Measurements from ENCODE around the gene RNF114. TPM values are rescaled to one million over a fixed set of nuclear protein-coding genes. Genes with fewer than 3 reads are reported as not detected.

RNF114 gene
- total RNA-seq, 1 experiment from 2014 or later = 75.1 TPM

DNA sequence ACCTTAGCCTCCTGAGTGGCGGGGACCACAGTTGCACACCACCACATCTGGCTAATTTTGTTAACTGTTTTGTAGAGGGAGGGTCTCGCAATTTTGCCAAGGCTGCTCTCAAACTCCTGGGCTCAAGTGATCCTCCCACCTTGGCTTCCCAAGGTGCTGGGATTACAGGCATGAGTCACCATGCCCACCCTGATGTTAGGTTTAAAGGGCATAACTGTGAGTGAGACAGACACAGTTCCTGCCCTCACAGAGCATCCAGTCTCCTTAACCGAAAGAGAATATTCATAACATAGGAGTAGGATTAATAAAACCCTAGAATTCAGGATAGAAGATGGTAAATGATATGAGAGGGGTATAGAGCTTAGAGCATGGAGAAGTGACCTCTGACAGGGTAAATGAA lies 17.8 kb upstream of the RNF114 start:
- no peak for DNase-seq (ENCODE audit: low spot score)
- in situ Hi-C loops (cut with HindIII; ENCODE audit: low sequenced_read_pairs) = no loop called here

DNA sequence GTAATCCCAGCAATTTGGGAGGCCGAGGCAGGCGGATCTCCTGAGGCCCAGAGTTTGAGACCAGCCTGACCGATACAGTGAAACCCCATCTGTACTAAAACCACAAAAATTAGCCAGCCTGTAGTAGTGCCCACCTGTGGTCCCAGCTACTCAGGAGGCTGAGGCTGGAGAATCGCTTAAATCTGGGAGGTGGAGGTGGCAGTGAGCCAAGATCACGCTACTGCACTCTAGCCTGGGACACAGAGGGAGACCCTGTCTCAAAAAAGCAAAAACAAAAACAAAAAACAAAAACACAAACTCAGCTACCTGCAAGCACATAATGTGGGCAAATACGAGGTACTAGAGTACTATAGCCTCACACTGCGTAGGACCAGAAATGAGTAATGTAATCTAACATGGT lies 17.2 kb upstream of the RNF114 start:
- in situ Hi-C loops (cut with HindIII; ENCODE audit: low sequenced_read_pairs) = no loop called here
- DNase-seq (ENCODE audit: low spot score) = no peak

DNA sequence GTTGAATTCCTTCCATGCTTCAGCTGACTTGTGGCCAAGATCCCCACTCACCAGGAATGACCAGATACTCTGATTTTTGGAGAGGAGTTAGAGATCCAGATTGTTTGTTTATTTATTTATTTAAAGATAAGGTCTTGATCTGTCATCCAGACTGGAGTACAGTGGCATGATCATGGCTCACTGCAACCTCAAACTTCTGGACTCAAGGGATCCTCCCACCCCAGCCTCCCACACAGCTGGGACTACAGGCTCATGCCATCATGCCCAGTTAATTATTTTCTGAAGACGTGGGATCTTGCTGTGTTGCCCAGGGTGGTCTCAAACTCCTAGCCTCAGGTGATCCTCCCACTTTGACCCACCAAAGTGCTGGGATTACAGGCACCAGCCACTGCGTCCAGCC lies 16.7 kb upstream of the RNF114 start:
- no peak for DNase-seq (ENCODE audit: low spot score)
- in situ Hi-C loops (cut with HindIII; ENCODE audit: low sequenced_read_pairs) = no loop called here

DNA sequence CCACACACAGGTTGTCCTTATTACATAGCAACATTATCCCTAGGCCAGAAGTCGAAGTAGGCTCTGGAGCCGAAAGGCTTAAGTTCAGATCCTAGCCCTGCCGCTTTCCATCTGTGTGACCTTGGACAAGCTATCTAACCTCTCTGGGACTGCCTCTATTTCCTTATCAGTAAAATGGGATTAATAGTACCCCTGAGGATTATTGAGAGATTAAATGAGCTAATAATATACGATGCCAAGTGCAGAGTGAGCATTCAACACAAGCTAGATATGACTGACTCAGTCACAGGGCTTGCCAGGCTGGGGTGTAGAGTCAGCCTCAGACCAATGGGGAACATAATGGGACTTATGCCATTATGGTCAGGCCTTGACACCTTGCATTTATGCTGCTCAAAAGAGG lies 11.9 kb upstream of the RNF114 start:
- in situ Hi-C loops (cut with HindIII; ENCODE audit: low sequenced_read_pairs) = no loop called here
- no peak for DNase-seq (ENCODE audit: low spot score)

DNA sequence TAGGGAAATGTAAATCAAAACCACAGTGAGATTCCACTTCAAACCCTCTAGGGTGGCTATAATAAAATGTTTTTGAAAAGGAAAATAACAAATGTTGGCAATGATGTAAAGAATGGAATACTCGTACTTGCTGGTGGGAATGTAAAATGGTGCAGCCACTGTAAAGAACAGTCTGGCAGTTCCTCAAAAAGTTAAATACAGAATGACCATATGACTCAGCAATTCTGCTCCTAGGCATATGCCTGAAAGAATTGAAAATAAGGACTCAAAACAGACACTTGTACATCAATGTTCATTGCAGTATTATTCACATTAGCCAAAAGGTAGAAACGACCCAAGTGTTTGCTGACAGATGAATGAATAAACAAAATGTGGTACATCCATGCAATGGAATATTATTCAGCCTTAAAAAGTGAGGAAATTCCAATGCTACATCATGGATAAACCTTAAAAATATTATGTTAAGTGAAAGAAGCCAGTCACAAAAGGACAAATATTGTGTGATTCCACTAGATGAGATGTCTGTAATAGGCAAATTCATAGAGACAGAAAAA lies 10.2 kb upstream of the RNF114 start:
- in situ Hi-C loops (cut with HindIII; ENCODE audit: low sequenced_read_pairs) = no loop called here

DNA sequence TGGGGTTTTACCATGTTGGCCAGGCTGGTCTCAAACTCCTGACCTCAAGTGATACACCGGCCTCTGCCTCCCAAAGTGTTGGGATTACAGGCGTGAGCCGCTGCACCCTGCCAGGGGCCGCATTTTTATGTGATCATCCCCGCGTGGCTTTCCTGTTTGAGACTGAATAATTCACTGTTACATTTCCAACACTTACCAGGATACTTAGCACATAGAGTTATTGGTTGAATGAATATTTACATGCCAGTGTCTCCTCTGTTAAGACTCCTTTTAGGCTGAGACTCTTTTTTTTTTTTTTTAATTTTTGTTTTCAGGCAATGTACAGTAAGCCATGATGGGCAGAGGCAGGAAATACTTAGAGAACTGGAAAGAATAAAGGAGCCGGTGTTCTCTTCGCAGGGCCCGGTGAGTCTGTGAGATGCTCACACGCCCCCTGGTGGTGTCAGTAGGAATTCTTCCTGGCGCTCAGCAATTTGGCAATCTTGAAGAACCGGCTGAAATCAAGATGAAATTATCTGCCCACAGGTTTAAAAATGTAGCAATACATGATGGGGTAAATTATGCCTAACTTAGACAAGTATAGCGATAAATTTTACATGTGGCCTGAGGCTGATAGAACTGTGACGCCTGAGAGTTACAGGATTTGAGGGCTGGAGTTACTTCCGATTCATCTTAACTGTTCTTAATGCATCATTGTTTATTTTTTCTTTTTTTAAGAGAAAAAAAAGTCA lies 7.6 kb upstream of the RNF114 start:
- DNase-seq (ENCODE audit: low spot score) = peak; percentile 91
- in situ Hi-C loops (cut with HindIII; ENCODE audit: low sequenced_read_pairs) = no loop called here

More for the DNA sequence above, 10.2 kb upstream of the RNF114 start:
- no peak for DNase-seq (ENCODE audit: low spot score)

DNA sequence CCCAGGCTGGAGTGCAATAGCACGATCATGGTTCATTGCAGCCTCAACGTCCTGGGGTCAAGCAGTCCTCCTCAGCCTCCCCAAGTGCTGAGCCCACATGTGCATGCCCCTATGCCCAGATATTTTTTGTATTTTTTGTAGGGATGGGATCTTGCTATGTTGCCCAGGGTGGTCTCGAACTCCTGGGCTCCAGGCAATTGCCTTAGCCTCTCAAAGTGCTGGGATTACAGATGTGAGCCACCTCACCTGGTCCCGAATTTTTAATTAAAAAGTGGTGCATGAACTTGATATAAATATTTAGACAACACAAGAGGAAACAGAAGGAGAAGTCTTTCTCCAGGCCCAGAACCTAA lies 7.1 kb upstream of the RNF114 start:
- in situ Hi-C loops (cut with HindIII; ENCODE audit: low sequenced_read_pairs) = no loop called here
- DNase-seq (ENCODE audit: low spot score) = no peak

DNA sequence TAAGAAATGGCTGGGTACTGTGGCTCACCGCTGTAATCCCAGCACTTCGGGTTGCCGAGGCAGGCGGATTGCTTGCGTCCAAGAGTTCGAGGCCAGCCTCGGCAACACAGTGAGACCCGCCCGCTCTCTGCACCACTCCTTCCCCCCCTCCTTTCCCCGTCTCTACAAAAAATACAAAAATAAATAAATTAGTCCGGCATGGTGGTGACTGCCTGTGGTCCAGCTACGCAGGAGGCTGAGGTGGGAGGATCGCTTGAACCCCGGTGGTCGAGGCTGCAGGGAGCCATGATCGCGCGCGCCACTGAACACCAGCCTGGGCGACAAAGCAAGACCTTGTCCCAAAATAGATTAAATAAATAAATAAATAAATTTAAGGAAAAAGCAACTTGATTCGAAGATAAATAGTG lies 448 bp upstream of the RNF114 start:
- in situ Hi-C loops (cut with HindIII; ENCODE audit: low sequenced_read_pairs) = no loop called here
- no peak for DNase-seq (ENCODE audit: low spot score)

DNA sequence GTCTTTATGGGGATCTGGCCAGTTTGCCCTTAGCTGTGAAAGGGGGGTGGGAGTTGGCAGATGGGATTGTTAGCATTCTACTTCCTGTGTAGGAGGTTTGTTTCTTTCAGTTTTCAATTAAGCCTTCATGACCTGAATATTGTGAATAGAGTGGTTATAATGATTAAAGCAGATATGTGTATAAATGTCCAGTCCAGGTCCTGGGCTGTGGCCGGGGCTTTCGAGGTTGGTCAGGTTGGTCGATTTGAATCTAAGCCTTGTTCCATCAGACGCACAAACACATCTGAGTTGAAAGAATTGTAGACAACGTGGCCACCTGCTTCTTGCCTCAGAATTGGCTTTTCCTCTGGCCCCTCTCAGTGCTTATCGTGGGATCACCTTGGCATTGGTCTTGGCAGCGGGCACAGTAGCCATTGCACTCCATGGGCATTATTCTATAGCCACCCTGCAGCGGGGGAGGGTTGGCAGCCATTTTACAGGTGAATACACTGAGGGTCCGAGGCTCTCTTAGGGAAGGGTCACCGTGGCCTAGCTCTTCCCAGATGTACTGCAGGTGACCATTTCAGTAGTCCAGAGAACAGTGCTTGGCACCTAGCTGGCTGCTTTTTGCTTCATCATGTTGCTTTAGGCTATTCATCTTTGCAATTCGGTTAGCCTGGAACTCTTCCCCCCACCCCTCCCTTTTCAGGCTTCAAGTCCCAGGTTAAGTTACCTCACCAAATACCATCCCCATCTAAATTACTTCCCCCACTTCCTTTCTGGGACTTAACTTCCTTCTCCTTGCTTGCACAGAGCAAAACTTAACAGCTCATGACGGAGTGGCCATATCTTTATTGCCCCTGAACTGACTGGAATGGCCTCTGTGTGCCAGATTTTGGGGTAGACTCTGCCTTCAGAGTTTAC lies 1.1 kb downstream of the RNF114 start:
- DNase-seq (ENCODE audit: low spot score) = peak; percentile 32
- in situ Hi-C loops (cut with HindIII; ENCODE audit: low sequenced_read_pairs) = no loop called here

DNA sequence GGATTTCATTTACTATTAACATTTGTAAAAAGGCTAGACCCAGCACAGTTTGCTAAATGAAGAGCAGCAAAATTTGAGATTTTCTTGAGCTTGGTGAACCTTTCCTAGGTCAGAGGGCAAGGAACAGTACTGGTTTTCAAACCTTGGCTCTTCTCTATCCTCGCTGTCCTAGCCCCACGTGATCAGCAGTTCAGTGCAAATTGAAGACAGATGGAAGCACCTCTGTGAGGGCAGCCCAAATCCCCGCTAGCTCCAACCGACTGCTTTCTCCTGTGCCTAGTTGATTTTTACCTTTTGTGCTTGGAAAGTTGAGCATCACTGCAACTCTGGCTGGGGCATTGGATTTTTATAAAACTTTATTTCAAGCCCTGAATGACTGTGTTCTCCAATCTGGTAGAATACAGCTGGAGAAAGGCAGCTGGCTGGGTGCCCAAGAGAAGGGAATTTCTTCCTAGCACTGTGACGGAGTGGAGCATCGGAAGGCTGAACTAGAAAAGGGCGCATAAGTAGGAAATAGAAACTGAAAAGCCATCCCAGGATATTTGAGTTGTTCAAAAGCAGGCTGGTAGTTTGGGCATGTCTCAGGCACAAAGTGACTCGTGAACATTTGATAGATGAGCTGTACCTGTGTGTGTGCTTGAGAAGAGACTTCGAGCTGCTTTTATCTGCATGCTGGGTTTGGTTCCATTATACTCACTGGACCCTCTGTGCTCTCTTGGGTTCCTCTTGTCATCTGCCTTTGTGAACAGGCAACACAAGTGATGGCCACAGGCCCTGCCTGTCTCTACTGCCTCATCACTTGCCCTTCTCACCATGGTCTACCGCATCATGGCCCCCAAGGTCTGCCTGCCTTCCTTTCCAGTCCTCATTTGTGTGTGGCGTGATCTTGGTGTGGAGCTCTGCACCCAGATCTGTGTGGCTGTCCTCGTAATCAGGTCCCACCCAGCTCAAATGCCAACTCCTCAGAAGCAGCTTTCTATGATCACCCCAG lies 2.3 kb downstream of the RNF114 start:
- in situ Hi-C loops (cut with HindIII; ENCODE audit: low sequenced_read_pairs) = no loop called here
- DNase-seq (ENCODE audit: low spot score) = peak; percentile 78

DNA sequence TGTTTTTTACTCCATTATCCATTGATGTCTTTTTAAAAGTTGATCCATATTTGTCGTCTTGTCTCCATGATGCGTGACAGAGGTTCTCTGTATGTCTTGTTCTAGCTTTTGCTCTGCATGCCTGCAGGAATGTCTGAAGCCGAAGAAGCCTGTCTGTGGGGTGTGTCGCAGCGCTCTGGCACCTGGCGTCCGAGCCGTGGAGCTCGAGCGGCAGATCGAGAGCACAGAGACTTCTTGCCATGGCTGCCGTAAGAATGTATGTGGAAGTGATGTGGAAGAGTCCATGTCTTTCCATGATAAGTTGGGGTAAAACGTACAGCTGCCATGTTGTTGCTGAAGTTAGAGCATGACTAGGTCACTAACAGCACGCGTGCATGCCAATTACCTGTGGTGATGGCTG lies 5.3 kb downstream of the RNF114 start:
- DNase-seq (ENCODE audit: low spot score) = no peak
- in situ Hi-C loops (cut with HindIII; ENCODE audit: low sequenced_read_pairs) = no loop called here

DNA sequence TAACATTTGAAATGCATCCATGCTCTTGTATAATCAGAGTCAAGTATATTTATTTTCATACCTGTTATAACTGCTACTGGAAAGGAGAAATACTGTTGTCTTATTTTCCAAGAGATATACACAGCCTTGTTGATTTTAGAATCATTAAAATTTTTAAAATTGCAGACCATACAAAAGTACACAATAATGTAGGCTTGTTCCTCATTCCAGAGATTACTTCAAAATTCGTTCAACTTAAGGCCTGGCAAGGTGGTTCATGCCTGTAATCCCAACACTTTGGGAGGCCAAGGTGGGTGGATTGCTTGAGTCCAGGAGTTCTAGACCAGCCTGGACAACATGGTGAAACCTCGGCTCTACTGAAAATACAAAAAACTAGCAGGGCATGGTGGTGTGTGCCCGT lies 6.1 kb downstream of the RNF114 start:
- DNase-seq (ENCODE audit: low spot score) = no peak
- in situ Hi-C loops (cut with HindIII; ENCODE audit: low sequenced_read_pairs) = no loop called here

DNA sequence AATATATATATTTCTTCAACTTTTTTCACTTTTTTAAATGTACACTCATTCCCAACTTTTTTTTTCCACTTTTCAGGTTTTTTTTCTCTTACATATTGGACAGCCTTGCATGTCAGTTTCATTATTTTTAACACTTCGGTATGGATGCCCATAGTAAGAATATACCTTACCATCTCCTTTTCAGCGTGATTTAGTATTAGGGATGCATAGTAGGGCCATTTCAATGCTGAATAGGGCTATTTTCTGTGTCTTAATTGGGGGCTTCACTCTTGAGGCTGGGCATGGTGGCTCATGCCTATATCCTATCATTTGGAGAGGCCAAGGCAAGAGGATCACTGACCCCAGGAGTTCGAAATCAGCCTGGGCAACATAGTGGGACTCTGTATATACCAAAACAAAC lies 6.7 kb downstream of the RNF114 start:
- in situ Hi-C loops (cut with HindIII; ENCODE audit: low sequenced_read_pairs) = no loop called here
- DNase-seq (ENCODE audit: low spot score) = no peak

DNA sequence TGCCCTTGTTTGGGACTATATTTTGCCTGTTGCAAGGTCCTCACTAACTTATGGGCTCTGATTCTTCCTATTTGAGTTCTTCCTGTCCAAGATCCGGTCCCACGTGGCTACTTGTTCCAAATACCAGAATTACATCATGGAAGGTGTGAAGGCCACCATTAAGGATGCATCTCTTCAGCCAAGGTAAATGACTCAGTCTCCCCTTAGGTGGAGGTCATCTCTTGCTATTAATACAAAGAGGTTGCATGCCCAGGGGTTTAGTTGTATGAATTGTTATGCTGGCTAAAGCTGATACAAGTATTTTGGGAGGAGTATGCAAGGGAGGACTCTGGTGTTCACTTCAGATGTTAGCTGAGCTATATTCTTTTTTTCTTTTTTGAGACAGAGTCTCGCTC lies 9.1 kb downstream of the RNF114 start:
- DNase-seq (ENCODE audit: low spot score) = no peak
- in situ Hi-C loops (cut with HindIII; ENCODE audit: low sequenced_read_pairs) = no loop called here

DNA sequence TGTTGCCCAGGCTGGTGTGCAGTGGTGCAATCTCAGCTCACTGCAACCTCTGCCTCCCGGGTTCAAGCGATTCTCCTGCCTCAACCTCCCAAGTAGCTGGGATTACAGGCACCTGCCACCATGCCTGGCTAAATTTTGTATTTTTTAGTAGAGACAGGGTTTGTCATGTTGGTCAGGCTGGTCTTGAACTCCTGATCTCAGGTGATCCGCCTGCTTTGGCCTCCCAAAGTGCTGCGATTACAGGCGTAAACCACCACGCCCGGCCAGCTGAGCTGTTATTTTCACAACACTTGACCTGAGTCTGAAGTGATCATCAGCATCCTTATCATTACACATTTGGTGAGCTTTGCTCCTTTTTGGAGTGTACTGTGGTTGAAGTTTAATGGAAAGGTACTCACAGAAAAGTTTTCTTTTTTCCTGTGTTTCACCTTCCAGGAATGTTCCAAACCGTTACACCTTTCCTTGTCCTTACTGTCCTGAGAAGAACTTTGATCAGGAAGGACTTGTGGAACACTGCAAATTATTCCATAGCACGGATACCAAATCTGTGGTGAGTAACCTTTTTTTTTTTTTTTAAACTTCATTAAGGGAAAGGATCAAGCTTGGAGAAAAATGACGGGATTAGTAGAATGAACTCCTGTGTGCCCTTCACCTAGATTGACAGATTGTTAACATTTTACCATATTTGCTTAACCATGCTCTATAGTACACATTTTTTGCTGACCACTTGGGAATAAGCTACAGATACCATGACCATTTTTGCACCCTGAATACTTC lies 9.7 kb downstream of the RNF114 start:
- in situ Hi-C loops (cut with HindIII; ENCODE audit: low sequenced_read_pairs) = no loop called here
- no peak for DNase-seq (ENCODE audit: low spot score)

DNA sequence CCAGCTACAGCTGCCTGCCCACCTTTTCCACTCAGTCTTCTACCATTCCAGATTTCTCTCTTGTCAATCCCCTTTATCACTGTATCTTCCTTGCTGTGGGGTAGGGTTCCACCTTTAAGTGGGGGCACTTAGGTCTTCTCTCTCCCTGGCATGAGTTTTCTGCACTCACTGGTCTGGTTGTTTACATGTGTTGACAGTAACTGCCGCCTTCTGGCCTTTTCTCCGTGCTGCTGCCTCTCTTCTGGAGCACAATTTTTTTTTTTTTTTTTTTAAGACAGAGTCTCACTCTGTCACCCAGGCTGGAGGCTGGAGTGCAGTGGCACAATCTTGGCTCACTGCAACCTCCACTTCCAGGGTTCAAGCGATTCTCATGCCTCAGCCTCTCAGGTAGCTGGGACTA lies 12.0 kb downstream of the RNF114 start:
- DNase-seq (ENCODE audit: low spot score) = no peak
- in situ Hi-C loops (cut with HindIII; ENCODE audit: low sequenced_read_pairs) = no loop called here

DNA sequence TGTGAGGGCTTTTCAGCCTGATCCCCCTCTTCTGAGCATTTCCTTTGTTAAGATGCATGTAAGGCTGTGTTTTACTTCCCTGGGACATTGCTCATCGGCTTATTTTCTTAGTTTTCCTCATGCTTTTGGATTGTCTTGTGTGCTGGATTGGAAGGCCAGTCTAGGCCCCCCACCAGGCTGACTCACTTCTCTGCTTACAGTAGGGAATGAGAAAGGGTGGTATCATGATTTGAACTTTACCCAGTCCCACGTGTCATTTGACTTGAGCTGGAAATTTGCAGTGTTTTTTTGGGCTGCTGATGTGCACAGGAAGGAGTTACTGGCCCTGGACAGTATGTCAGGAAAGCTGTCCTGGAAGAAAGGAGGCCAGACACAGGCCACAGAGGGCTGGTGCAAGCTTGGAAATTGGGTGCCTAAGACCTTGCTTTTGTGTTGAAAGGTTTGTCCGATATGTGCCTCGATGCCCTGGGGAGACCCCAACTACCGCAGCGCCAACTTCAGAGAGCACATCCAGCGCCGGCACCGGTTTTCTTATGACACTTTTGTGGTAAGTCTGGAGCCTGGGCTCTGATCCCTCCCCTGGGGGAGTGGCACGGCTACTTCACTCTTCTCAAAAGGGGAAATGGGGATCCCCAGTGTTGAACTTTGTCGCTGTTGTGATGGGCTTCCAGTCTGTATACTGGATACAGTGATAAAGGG lies 12.8 kb downstream of the RNF114 start:
- DNase-seq (ENCODE audit: low spot score) = no peak

DNA sequence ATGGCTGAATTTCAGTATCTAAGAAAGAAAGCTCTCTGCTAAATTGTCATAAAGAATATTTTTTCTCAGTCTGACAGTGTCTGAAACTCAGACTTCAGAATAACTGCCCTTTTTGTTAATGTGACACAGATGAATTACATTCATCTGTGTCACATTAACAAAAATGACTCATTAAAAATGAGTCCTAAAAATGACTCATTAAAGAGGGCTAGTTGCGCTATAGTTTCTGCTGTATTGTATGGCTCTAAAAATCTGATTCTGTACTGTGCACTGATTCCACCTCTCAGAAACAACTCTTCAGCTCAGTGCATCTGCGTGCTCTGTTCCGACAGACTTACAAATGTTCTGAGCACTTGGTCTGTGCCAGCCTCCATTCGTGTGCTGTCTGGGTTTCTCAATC lies 15.0 kb downstream of the RNF114 start:
- in situ Hi-C loops (cut with HindIII; ENCODE audit: low sequenced_read_pairs) = no loop called here
- no peak for DNase-seq (ENCODE audit: low spot score)

More for the DNA sequence above, 12.8 kb downstream of the RNF114 start:
- in situ Hi-C loops (cut with HindIII; ENCODE audit: low sequenced_read_pairs) = no loop called here

Data from G401 (cell line).